Breast epithelium (tissue), 4 donors: ENCODE measurements around the gene ATP11C. TPM values are rescaled to one million over a fixed set of nuclear protein-coding genes. Genes with fewer than 3 reads are reported as not detected.

Experiments
- DNase-seq, 2 donors: peaks; one replicate each; pipeline ENCODE4 v3.0.0-alpha.2; 2019; ENCODE audit warnings: low spot score in 2 of 2
- H3K27ac ChIP-seq, 2 donors: fragments of 200-600 bp; sonication (generic) in 1 of 2; one replicate each; pipeline ENCODE4 v1.5.1; 2016 to 2019; ENCODE audit warnings: mild to moderate bottlenecking in 1 of 2
- H3K27me3 ChIP-seq, 2 donors: fragments of 200-600 bp; sonication (generic) in 1 of 2; one replicate each; pipeline versions ENCODE4 v1.5.1 to v1.6.0; 2017 to 2019; ENCODE audit warnings: control low read depth in 1 of 2, mild to moderate bottlenecking in 1 of 2
- H3K36me3 ChIP-seq: fragments of 200-600 bp; one replicate; pipeline ENCODE4 v1.5.1; 2019
- H3K4me1 ChIP-seq, 2 donors: fragments of 200-600 bp; sonication (generic); one replicate each; pipeline ENCODE4 v1.5.1; 2016 to 2019; ENCODE audit warnings: control low read depth in 1 of 2
- H3K4me3 ChIP-seq, 3 donors: fragments of 200-600 bp; sonication (generic); 1 replicate in 2 of 3; 2 replicates in 1 of 3; pipeline ENCODE4 v1.5.1; 2016 to 2019; ENCODE audit warnings: mild to moderate bottlenecking in 3 of 3, moderate library complexity in 2 of 3
- H3K9me3 ChIP-seq, 2 donors: fragments of 200-600 bp; sonication (generic) in 1 of 2; one replicate each; pipeline ENCODE4 v1.5.1; 2016 to 2019; ENCODE audit warnings: control low read depth in 1 of 2
- POLR2A ChIP-seq: fragments of 450-650 bp; IDR thresholded peaks from one replicate; pipeline ENCODE4 v1.6.1; 2016; ENCODE audit warnings: antibody characterized with exemption, mild to moderate bottlenecking, moderate library complexity
- POLR2AphosphoS5 ChIP-seq, 3 donors: sonication (generic); formaldehyde crosslinking; IDR thresholded peaks; one replicate each; pipeline ENCODE4 v1.6.1; 2017; ENCODE audit warnings: antibody characterized with exemption in 3 of 3
- intact Hi-C: fragments of 100-400 bp; cut with DNase I; formaldehyde crosslinking; loops from one replicate; pipeline ENCODE4 v1.15.1; 2023; ENCODE audit warnings: low total_unique reads
- total RNA-seq, 3 donors: library from RNA; depleted of rRNA; stranded (reverse); fragments of >200 nt; gene quantifications; one replicate each; pipeline ENCODE4 v1.1.0, GENCODE V29; 2016
- TF ChIP-seq, protein P1 (sequence below), 3 donors: fragments of 450-650 bp; IDR thresholded peaks; one replicate each; pipeline ENCODE4 v1.5.1; 2016 to 2017; ENCODE audit warnings: antibody characterized with exemption in 3 of 3, mild to moderate bottlenecking in 3 of 3, moderate library complexity in 3 of 3

ATP11C gene
- total RNA-seq, 3 donors from 2014 or later, result 32.5 to 42.4 (median 34.1) TPM

DNA sequence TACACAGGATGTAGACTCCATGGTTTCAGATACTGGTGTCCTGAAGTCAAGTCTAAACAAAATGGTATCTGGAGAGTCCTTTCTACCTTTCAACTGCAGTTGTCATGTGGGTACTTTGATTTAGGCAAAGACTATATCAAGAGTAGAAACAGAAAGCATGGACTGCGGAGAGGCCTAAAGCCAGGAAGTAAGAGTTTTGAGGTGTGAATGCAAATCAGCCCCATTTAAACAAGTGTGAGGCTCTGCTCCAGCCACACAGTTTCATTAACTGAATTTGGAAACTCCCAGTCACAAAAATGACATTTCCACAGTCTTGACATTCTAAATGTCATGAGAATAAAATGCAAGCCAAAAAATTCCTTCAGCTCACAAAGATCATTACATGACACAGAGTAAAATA is 137.7 kb downstream of the ATP11C start:
- Histone ChIP-seq H3K36me3 (no peaks in the 10 kb centered on the region), H3K27me3 (peaks cover 0 to 8% of the 10 kb centered on the region in 2 donors), H3K9me3 (no peaks in the 10 kb centered on the region), H3K27ac (no peak overlapping the region), H3K4me1 (no peaks in the 10 kb centered on the region), H3K4me3 (no peak overlapping the region)
- intact Hi-C loops, result no loop called here
- TF ChIP-seq POLR2A, result no peak
- TF ChIP-seq POLR2AphosphoS5 (IDR thresholded peaks at IDR 0.05), result no peak
- TF ChIP-seq, protein P1, sequence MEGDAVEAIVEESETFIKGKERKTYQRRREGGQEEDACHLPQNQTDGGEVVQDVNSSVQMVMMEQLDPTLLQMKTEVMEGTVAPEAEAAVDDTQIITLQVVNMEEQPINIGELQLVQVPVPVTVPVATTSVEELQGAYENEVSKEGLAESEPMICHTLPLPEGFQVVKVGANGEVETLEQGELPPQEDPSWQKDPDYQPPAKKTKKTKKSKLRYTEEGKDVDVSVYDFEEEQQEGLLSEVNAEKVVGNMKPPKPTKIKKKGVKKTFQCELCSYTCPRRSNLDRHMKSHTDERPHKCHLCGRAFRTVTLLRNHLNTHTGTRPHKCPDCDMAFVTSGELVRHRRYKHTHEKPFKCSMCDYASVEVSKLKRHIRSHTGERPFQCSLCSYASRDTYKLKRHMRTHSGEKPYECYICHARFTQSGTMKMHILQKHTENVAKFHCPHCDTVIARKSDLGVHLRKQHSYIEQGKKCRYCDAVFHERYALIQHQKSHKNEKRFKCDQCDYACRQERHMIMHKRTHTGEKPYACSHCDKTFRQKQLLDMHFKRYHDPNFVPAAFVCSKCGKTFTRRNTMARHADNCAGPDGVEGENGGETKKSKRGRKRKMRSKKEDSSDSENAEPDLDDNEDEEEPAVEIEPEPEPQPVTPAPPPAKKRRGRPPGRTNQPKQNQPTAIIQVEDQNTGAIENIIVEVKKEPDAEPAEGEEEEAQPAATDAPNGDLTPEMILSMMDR (IDR thresholded peaks at IDR 0.05), result no peak
- DNase-seq, result no peak

DNA sequence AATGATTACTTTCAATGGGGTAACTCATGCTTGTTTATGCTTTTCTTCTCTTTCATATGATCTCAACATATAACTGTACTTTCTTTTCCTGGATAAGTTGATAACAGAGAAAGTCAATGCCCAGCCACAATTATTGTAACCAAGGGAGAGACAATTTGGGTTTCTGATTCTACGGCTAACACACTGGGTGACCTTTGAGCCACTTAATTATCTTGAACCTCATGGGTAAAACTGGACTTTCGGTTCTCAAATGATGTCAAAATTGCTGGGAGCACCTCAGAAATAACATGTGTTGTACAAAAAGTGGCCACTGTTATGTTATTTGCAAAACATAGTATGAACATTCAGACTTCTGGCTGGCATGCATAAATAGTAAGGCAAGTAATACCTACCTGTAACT is 145.3 kb downstream of the ATP11C start:
- DNase-seq, result no peak
- peaks cover 0 to 8% of the 10 kb centered on the region in 2 donors for H3K27me3 ChIP-seq
- intact Hi-C loops, result no loop called here
- H3K9me3 ChIP-seq, result no peaks in the 10 kb centered on the region
- no peak for TF ChIP-seq POLR2AphosphoS5 (IDR thresholded peaks at IDR 0.05)
- TF ChIP-seq, protein P1 (IDR thresholded peaks at IDR 0.05), result no peak
- TF ChIP-seq POLR2A, result no peak
- H3K4me1 ChIP-seq, result no peaks in the 10 kb centered on the region
- H3K27ac ChIP-seq, result no peak overlapping the region
- no peak overlapping the region for H3K4me3 ChIP-seq
- H3K36me3 ChIP-seq, result no peaks in the 10 kb centered on the region

DNA sequence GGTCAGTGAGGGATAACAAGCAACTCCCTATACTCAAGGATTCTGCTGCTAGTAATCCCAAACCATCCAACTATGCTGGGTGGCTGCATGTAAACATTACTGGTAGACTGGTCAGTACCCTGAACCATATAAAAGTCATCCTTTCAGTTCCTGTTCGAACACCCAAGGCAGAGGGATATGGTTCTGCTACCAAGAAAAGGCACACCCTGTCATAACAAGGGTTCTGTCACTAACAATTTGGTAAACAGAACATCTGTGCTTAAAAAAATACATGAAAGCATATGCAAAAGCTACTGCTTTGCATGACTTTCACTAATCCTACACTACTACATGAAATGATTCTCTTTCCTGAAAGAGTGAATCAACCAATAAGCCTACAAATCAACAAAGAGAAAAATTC is 148.0 kb downstream of the ATP11C start:
- no peak overlapping the region for H3K4me3 ChIP-seq
- H3K27me3 ChIP-seq, result no peaks in the 10 kb centered on the region
- no peak overlapping the region for H3K27ac ChIP-seq
- H3K4me1 ChIP-seq, result no peaks in the 10 kb centered on the region
- no peaks in the 10 kb centered on the region for H3K36me3 ChIP-seq
- TF ChIP-seq POLR2A (no peak), POLR2AphosphoS5 (IDR thresholded peaks at IDR 0.05) (no peak)
- TF ChIP-seq, protein P1 (IDR thresholded peaks at IDR 0.05), result no peak
- no peaks in the 10 kb centered on the region for H3K9me3 ChIP-seq
- intact Hi-C loops, result no loop called here
- DNase-seq, result no peak

DNA sequence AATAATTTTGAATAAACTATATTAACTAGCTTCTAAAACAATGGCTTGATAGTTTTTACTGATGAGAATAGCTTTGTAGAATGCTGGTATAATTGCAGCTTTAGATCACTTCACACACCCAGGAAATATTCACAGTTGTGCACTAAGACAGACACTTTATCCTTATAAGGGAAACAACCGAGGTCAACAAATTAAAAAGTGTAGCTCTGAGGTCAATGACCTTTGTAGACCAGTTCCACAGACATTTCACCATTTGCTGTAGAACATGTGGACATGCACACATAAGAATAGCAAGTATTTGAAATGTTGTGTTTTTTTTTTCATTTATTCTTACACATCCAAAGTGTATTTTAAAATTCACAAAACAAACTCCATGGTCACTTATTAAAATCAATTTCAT is 148.9 kb downstream of the ATP11C start:
- DNase-seq, result no peak
- no peak overlapping the region for H3K4me3 ChIP-seq
- no peak overlapping the region for H3K27ac ChIP-seq
- no peaks in the 10 kb centered on the region for H3K27me3 ChIP-seq
- no peaks in the 10 kb centered on the region for H3K4me1 ChIP-seq
- H3K9me3 ChIP-seq, result no peaks in the 10 kb centered on the region
- intact Hi-C loops, result no loop called here
- TF ChIP-seq POLR2AphosphoS5 (IDR thresholded peaks at IDR 0.05), result no peak
- TF ChIP-seq, protein P1 (IDR thresholded peaks at IDR 0.05), result no peak
- no peak for TF ChIP-seq POLR2A
- H3K36me3 ChIP-seq, result no peaks in the 10 kb centered on the region

DNA sequence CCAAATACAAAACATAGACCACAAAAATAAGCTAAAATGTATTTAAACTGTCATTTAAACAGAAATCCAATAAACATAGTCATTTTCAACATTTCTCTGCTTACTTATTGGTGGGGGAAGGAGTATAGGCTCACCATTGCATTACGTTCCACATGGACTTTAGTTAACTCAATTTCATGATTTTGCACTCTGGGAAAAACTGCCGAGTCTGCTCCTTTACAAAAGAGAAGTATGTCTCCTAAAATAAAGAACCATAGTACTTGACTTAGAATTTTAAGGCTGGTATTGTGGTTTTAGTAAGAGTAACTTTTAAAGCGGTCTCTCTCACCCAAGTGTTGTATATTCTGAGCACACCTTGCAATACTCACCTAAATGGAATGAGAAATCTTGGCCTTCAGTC is 149.8 kb downstream of the ATP11C start:
- TF ChIP-seq POLR2A (no peak), POLR2AphosphoS5 (IDR thresholded peaks at IDR 0.05) (no peak)
- TF ChIP-seq, protein P1 (IDR thresholded peaks at IDR 0.05), result no peak
- intact Hi-C loops, result no loop called here
- H3K27ac ChIP-seq, result no peak overlapping the region
- DNase-seq, result no peak
- no peaks in the 10 kb centered on the region for H3K4me1 ChIP-seq
- no peaks in the 10 kb centered on the region for H3K36me3 ChIP-seq
- no peaks in the 10 kb centered on the region for H3K9me3 ChIP-seq
- H3K4me3 ChIP-seq, result no peak overlapping the region
- no peaks in the 10 kb centered on the region for H3K27me3 ChIP-seq
